SIG-M5 treated with dmso at 0.1 percent for 504 hours (cell line): ENCODE measurements around the gene GLCCI1.
"Not testable (repeated sequence)": the region's sequence is repeated elsewhere in the genome, so short reads cannot be mapped to it uniquely, and the experiment has no call there.

Experiments used
- DNase-seq: peaks from one replicate; lab custom pipeline; 2025; ENCODE audit not compliant: unreplicated experiment; lab: John Stamatoyannopoulos, UW

Gene GLCCI1

GRCh38 chr7:7989133-7989532, 20.5 kb downstream of the GLCCI1 start:
- no peak for DNase-seq

GRCh38 chr7:7989616-7990440, 21.2 kb downstream of the GLCCI1 start:
- no peak for DNase-seq

GRCh38 chr7:7990441-7990761, 21.8 kb downstream of the GLCCI1 start:
- no peak for DNase-seq

- no peak for DNase-seq
Observed at GRCh38 chr7:7992506-7992905, 23.9 kb downstream of the GLCCI1 start.

- DNase-seq = not testable (repeated sequence)
Observed at GRCh38 chr7:7995348-7995747, 26.8 kb downstream of the GLCCI1 start.

GRCh38 chr7:7996568-7996967, 28.0 kb downstream of the GLCCI1 start:
- DNase-seq = peak; percentile 65

GRCh38 chr7:8000315-8000941, 31.8 kb downstream of the GLCCI1 start:
- DNase-seq = no peak

- DNase-seq = no peak
Observed at GRCh38 chr7:8003077-8003476, 34.5 kb downstream of the GLCCI1 start.

GRCh38 chr7:8005279-8005678, 36.7 kb downstream of the GLCCI1 start:
- no peak for DNase-seq

- DNase-seq = peak; percentile 37
Observed at GRCh38 chr7:8014399-8014798, 45.8 kb downstream of the GLCCI1 start.

GRCh38 chr7:8015100-8015745, 46.6 kb downstream of the GLCCI1 start:
- DNase-seq = no peak

GRCh38 chr7:8015746-8016120, 47.1 kb downstream of the GLCCI1 start:
- DNase-seq = no peak

- no peak for DNase-seq
Observed at GRCh38 chr7:8017423-8017822, 48.8 kb downstream of the GLCCI1 start.

- DNase-seq = no peak
Observed at GRCh38 chr7:8018961-8019360, 50.4 kb downstream of the GLCCI1 start.

GRCh38 chr7:8022628-8023027, 54.0 kb downstream of the GLCCI1 start:
- DNase-seq = no peak

- DNase-seq = no peak
Observed at GRCh38 chr7:8035192-8035591, 66.6 kb downstream of the GLCCI1 start.

- DNase-seq = peak; percentile 62
Observed at GRCh38 chr7:8035647-8036518, 67.3 kb downstream of the GLCCI1 start.

- DNase-seq = no peak
Observed at GRCh38 chr7:8037151-8037550, 68.6 kb downstream of the GLCCI1 start.

- DNase-seq = no peak
Observed at GRCh38 chr7:8040768-8041369, 72.3 kb downstream of the GLCCI1 start.

GRCh38 chr7:8042796-8043535, 74.4 kb downstream of the GLCCI1 start:
- no peak for DNase-seq
